ENCODE data around the gene CDX1.

CDX1 gene

DNA sequence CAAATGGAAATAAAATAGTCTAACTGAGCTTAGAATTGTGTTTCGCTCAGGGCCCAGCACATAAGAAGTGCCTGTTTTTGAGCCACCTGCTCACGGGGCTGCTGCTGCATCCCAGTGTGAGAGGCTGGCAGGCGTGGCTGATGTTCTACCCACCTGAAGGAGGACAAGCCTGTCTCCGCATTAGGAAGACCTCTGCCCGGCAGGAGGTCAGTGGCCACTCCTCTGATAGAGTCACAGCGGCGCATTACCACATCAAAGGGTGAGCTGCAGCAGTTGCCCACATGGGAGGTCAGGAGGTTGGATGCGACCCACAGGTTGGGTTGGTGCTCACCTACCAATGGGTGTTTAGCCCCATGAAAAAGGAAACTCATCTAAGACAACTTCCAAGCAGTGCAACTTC is 19.6 kb downstream of the CDX1 start:
- no peak for TF ChIP-seq CTCF (conservative IDR thresholded peaks at IDR 0.05)

DNA sequence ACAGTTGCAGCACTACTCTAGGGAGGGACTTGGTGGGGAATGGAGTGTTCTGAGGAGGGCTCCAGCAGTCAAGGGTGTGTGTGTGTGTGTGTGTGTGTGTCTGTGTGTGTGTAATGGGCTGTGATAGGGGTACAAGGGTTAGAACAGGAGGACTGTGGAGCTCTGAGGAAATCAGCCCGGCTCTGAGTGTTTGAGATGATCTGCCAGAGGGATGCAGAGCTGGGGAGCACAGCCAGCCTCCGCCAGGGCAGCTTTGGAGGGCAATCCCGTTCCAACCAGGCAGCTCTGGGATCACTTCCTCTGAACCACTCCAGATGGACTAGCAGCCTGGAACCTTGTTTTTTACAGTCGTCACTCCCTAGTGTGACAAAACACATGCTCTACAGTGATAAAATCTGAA is 20.3 kb downstream of the CDX1 start:
- H3K27ac ChIP-seq = no peak overlapping the region
- TF ChIP-seq CTCF (conservative IDR thresholded peaks at IDR 0.05) = no peak

More for the DNA sequence above, 19.6 kb downstream of the CDX1 start:
- H3K27ac ChIP-seq = no peak overlapping the region

DNA sequence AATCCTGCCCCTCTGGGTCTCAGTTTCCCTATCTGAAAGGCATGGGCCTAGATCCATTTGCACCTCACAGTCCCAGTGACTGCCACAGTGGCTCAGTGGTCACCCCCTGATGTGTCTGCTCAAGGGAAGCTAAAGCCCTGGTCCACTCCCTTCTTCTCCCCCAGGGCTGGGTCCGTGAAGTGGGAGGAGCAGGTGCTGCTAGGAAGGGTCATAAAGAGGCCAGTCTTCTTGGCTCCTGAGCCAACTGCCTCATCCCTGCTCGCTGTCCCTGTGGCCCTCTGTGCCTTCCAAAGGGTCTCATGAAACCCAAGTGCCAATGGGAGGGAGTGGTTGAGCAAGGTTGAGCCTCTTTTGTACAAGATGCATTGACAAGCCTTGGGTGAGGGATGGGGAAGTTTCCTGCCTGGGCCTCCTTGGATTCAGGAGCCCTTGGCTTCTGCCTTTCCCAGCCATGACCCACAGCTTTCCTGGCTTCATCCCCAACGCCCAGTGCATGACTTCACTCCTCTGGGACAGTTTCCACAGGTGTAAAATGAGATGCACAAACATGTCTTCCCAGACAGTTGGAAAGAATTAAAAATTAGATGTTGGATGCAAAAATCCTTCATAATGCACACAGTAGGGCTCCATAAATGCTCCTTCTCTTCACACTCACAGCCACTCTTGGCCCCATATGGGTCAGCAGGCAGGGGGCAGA is 21.7 kb downstream of the CDX1 start:
- no peak overlapping the region for H3K27ac ChIP-seq
- TF ChIP-seq CTCF (conservative IDR thresholded peaks at IDR 0.05) = no peak

- no peak overlapping the region for H3K27ac ChIP-seq
- no peak for TF ChIP-seq CTCF (conservative IDR thresholded peaks at IDR 0.05)
These were observed 22.7 kb downstream of the CDX1 start for GRCh38 chr5:150189326-150189725.

DNA sequence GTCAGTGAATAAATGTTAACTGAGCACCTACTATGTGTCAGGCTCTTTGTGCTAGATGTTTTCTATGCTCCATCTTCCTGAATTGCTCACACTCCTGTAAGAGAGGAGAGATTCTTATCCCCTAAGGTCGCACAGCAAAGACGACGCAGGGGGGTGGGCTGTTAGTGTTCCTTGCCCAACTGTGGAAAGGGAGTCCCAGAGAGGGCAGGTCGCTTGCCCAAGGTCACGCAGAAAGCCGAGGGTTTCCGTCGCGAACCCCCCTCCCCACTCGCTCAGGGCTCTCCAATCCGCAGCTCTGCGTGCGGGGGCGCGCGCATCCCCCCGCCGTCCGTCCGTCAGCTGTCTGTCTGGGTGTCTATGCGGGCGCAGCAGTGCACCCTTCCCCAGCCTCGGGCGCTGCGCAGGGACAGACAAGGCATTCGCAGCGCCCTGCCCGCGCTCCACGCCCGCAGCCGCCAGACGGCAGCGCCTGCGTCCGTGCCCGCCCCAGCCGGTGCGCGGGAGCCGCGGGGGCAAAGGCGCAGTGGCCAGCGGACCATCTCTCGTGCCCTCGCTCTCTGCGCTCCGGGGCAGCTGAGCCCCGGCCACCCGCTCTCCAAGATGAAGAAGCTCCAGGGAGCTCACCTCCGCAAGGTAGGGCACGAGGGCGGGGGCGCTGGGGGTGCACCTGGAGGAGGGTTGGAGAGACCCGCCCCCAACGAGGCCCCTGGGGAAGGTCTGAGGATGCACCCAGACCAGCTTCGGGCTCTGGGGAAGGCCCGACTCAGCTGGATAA is 23.3 kb downstream of the CDX1 start, which contains the start of gene SLC6A7:
SLC6A7 (plus strand) TSS at position 335 of the 775 bp plus-strand sequence; CDS start at position 601, 266 bp downstream.
- H3K27ac ChIP-seq = no peak within 1 kb of the TSS
- no peak; the same call in 1 of the 2 replicates for TF ChIP-seq CTCF (conservative IDR thresholded peaks at IDR 0.05)

GRCh38 chr5:150190503-150190979 is 24.0 kb downstream of the CDX1 start:
- no peak overlapping the region for H3K27ac ChIP-seq
- no peak for TF ChIP-seq CTCF (conservative IDR thresholded peaks at IDR 0.05)

GRCh38 chr5:150190987-150191386 is 24.4 kb downstream of the CDX1 start:
- H3K27ac ChIP-seq = no peak overlapping the region

More at GRCh38 chr5:150190987-150191386, 24.4 kb downstream of the CDX1 start:
- no peak for TF ChIP-seq CTCF (conservative IDR thresholded peaks at IDR 0.05)
